A549 (cell line): ENCODE measurements around the gene DNAJC22. TPM values are rescaled to one million over a fixed set of nuclear protein-coding genes. Genes with fewer than 3 reads are reported as not detected.

Experiments
- ATAC-seq, 2 experiments: fragments of 200-7000 bp in 1 of 2; fragments of >200 bp in 1 of 2; cut with Nextera tagmentation in 1 of 2; cut with Tn5 transposase in 1 of 2; 3 replicates each; pipeline versions ENCODE4 v1.8.0 to v1.9.1; 2018 to 2020; ENCODE audit warnings: mild to moderate bottlenecking in 1 of 2, moderate library complexity in 1 of 2
- CTCF ChIA-PET: fragments of 300-600 bp; sonication (Branson Sonifier 250); formaldehyde crosslinking; extraction: SDS; loops from one replicate; lab custom pipeline; 2021; ENCODE audit warnings: antibody characterized with exemption, inconsistent platforms; lab: Yijun Ruan, JAX
- POLR2A ChIA-PET: fragments of 350-600 bp; formaldehyde crosslinking; extraction: SDS; loops from one replicate; lab custom pipeline; 2021; ENCODE audit warnings: antibody characterized with exemption, inconsistent platforms; lab: Yijun Ruan, JAX
- DNase-seq, 2 experiments: peaks; one replicate each; pipeline versions ENCODE4 v3.0.0 to v3.0.0-alpha.2; 2011 to 2016; ENCODE audit warnings: low read depth in 1 of 2, low spot score in 1 of 2
- FAIRE-seq: peaks from 2 replicates; lab custom pipeline; 2011; peaks lifted over from hg19 to GRCh38; lab: Jason Lieb, UNC
- H3K27ac ChIP-seq, 2 experiments: fragments of >200 bp; sonication (Bioruptor Twin); formaldehyde crosslinking; 3 replicates each; pipeline ENCODE4 v1.5.1; 2016 to 2017
- H3K4me1 ChIP-seq: fragments of >200 bp; sonication (Bioruptor Twin); formaldehyde crosslinking; 3 replicates; pipeline ENCODE4 v1.6.1; 2016
- H3K4me2 ChIP-seq: fragments of >200 bp; sonication (Bioruptor Twin); formaldehyde crosslinking; 3 replicates; pipeline ENCODE4 v1.6.1; 2016
- H3K4me3 ChIP-seq: fragments of >200 bp; sonication (Bioruptor Twin); formaldehyde crosslinking; 3 replicates; pipeline ENCODE4 v1.5.1; 2016
- H3K9me3 ChIP-seq: fragments of >200 bp; sonication (Bioruptor Twin); formaldehyde crosslinking; 3 replicates; pipeline ENCODE4 v1.6.1; 2016
- CBX2 ChIP-seq: fragments of 200-600 bp; sonication (generic); IDR thresholded peaks from 2 replicates; pipeline ENCODE4 v1.6.1; 2016; ENCODE audit warnings: low read depth, mild to moderate bottlenecking, borderline replicate concordance
- CBX8 ChIP-seq: fragments of 200-600 bp; sonication (generic); IDR thresholded peaks from 2 replicates; pipeline ENCODE4 v1.6.1; 2016
- CHD2 ChIP-seq: fragments of 150-350 bp; IDR thresholded peaks from 2 replicates; pipeline ENCODE4 v1.6.1; 2014; ENCODE audit warnings: low read length; ENCODE audit not compliant: partially characterized antibody
- CHD4 ChIP-seq: fragments of 200-600 bp; sonication (generic); IDR thresholded peaks from 2 replicates; pipeline ENCODE4 v1.6.1; 2016; ENCODE audit warnings: antibody characterized with exemption, mild to moderate bottlenecking, borderline replicate concordance
- CTCF ChIP-seq: fragments of >200 bp; sonication (Bioruptor Twin); formaldehyde crosslinking; IDR thresholded peaks from 3 replicates; pipeline ENCODE4 v1.5.1; 2016
- FOSB ChIP-seq: fragments of 250-450 bp; sonication (Bioruptor Pico); IDR thresholded peaks from 2 replicates; pipeline ENCODE4 v1.5.0; 2020; ENCODE audit warnings: mild to moderate bottlenecking, moderate library complexity
- HDAC2 ChIP-seq: fragments of 200-600 bp; sonication (generic); IDR thresholded peaks from 2 replicates; pipeline ENCODE4 v1.6.1; 2016
- HES2 ChIP-seq: fragments of >200 bp; sonication (Bioruptor Twin); formaldehyde crosslinking; IDR thresholded peaks from 2 replicates; pipeline ENCODE4 v1.6.1; 2016
- HEYL ChIP-seq: fragments of 250-450 bp; sonication (Bioruptor Pico); IDR thresholded peaks from 2 replicates; pipeline ENCODE4 v1.8.0; 2021; ENCODE audit warnings: mild to moderate bottlenecking, moderate library complexity
- HOXA7 ChIP-seq: fragments of 250-450 bp; sonication (Bioruptor Pico); IDR thresholded peaks from 2 replicates; pipeline ENCODE4 v1.5.0; 2020; ENCODE audit warnings: mild to moderate bottlenecking, moderate library complexity
- JUN ChIP-seq, 2 experiments: fragments of >200 bp; sonication (Bioruptor Twin); formaldehyde crosslinking; IDR thresholded peaks; 2 replicates in 1 of 2; 3 replicates in 1 of 2; pipeline ENCODE4 v1.6.1; 2016 to 2017
- KDM1A ChIP-seq: fragments of 200-600 bp; sonication (generic); IDR thresholded peaks from 2 replicates; pipeline ENCODE4 v1.6.1; 2016; ENCODE audit warnings: low read depth, mild to moderate bottlenecking
- KDM5A ChIP-seq: fragments of 200-600 bp; sonication (generic); IDR thresholded peaks from 2 replicates; pipeline ENCODE4 v1.6.1; 2016; ENCODE audit warnings: antibody characterized with exemption, mild to moderate bottlenecking
- NR3C1 ChIP-seq: fragments of >200 bp; sonication (Bioruptor Twin); formaldehyde crosslinking; IDR thresholded peaks from 3 replicates; pipeline ENCODE4 v1.6.1; 2017
- PHF8 ChIP-seq: fragments of 200-600 bp; sonication (generic); IDR thresholded peaks from 2 replicates; pipeline ENCODE4 v1.6.1; 2016; ENCODE audit warnings: low read depth, mild to moderate bottlenecking, antibody characterized with exemption, moderate library complexity, borderline replicate concordance
- POLR2A ChIP-seq: IDR thresholded peaks from 2 replicates; pipeline ENCODE4 v1.6.1; 2012; ENCODE audit warnings: mild to moderate bottlenecking, low read length
- POLR2AphosphoS2 ChIP-seq: conservative IDR thresholded peaks from 2 replicates; pipeline ENCODE4 v1.6.1; 2012; ENCODE audit warnings: low read length, improper control_type of control experiment, inconsistent platforms
- ZNF302 ChIP-seq: fragments of 250-450 bp; sonication (Bioruptor Pico); IDR thresholded peaks from 2 replicates; pipeline ENCODE4 v1.9.0; 2021; ENCODE audit warnings: inconsistent platforms, mild to moderate bottlenecking, moderate library complexity
- WGBS: methylation state at CpG from one replicate; pipeline ENCODE4 v1.1.6; 2017; ENCODE audit errors: missing lambda C conversion rate; 5-methylcytosine and 5-hydroxymethylcytosine counted together
- polyA plus RNA-seq, 4 experiments: library from polyadenylated mRNA; depleted of rRNA in 3 of 4; stranded (reverse); fragments of >200 nt; fragmentation: RNase III in 1 of 4; extraction: RNeasy Plus Mini Kit Qiagen cat#74134 plus additional on column Dnase treatment in 1 of 4; gene quantifications; 2 replicates in 3 of 4; 3 replicates in 1 of 4; pipeline ENCODE4 v1.2.3, GENCODE V29; 2011 to 2017

DNAJC22 gene
- polyA plus RNA-seq, 2 of the 4 experiments (the other 2 are of a cell fraction): 22.6 to 35.5 TPM

DNA sequence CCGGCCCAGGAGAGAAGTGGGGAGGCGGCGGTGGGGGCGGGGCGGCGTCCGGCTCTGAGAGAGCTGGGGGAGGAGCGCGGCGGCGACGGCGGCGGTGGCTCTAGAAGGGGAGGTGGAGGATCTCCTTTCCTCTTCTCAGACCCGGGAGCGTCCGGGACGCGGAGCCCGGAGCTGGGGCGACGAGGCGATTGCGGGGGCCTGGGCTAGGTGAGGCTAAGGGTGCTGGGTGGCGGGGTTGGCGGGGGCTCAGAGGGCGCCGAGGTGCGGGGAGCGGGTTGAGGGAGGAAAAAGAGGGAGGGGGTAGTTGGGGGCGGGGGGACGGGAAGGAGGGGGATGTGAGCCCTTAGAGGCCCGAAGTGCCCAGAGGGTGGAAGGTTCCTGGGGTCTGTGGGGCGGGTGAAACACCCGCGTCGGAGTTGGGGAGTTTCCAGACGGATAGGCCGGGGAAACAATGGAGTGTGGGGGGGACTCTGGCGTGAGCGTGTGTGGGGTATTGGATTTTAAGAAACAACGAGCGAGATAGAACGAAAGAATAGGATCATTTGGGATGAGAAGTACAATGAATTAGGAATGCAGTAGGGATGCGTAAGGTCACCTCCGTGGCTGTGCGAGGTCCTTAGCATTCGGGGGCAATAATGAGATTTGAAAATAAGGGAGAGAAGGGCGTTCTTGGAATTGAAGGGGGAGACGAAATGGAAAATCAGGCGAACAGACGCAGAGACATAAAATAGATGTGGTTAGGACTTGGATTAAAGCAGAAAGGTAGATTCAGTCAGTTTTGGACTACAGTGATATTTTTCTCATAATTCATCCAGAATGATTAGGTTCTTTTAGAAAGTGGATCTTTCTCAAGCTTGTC lies 20.9 kb downstream of the DNAJC22 start, which contains the start of gene SPATS2:
Gene SPATS2, plus strand, starts transcription at position 82 of the 859 bp plus-strand sequence. CDS start 93,551 bp downstream, outside the sequence.
- CTCF ChIA-PET: interaction anchor here (0.6 to 14.5 kb wide), 13 partner anchors 9 to 187 kb away, joined by 3 to 484 read pairs (median 4); partner anchors contain the start of gene DNAJC22
- POLR2A ChIA-PET: interaction anchor here (0.5 to 2.0 kb wide), 32 partner anchors 10 to 374 kb away, joined by 3 to 30 read pairs (median 5); partner anchors contain the start of genes KCNH3, MCRS1, TMBIM6 and TROAP
- FAIRE-seq (no peak), ATAC-seq (peak in 1 of 2 experiments; percentile 19; a peak in 5 of 6 replicates), DNase-seq (peak in 1 of 2 experiments; percentile 26)
- H3K4me1 ChIP-seq: peaks cover 36% of the 10 kb centered on the region
- H3K9me3 ChIP-seq: no peaks in the 10 kb centered on the region
- peak within 1 kb of the TSS; percentile 86 for H3K4me2 ChIP-seq
- WGBS: under 1% methylated on average over 24 of the region's 52 CpGs
- H3K4me3 ChIP-seq: peak within 1 kb of the TSS; percentile 86
- TF ChIP-seq HES2 (no peak), CBX2 (no peak), POLR2A (peak; percentile 48), POLR2AphosphoS2 (no peak), JUN (IDR thresholded peaks at IDR 0.05) (peak; percentile 25 to 43; a peak in 2 of 5 replicates), CHD2 (peak; percentile 36), ZNF302 (no peak), CBX8 (no peak), HEYL (no peak), FOSB (CRISPR knock-in tag) (no peak), CHD4 (no peak)
- H3K27ac ChIP-seq: peak within 1 kb of the TSS; percentile 95 to 96

- no peaks in the 10 kb centered on the region for H3K9me3 ChIP-seq
- H3K4me2 ChIP-seq: peak overlapping the region; percentile 78
- ATAC-seq (no peak), DNase-seq (no peak), FAIRE-seq (no peak)
- POLR2A ChIA-PET: no interaction called here
- no peak for TF ChIP-seq NR3C1
- TF ChIP-seq FOSB (CRISPR knock-in tag): 0 out of 2 replicates have a peak, but pooled peaks have one; percentile 62
- TF ChIP-seq HOXA7 (CRISPR knock-in tag): no peak
- TF ChIP-seq HDAC2: no peak
- no peak for TF ChIP-seq KDM1A
- H3K27ac ChIP-seq: peak overlapping the region; percentile 95 to 96
- H3K4me3 ChIP-seq: peak overlapping the region; percentile 86
- CTCF ChIA-PET: interaction anchor here (0.7 to 14.5 kb wide), 5 partner anchors 11 to 186 kb away, joined by 3 to 194 read pairs (median 3); partner anchors contain the start of gene DNAJC22
- peaks cover 36% of the 10 kb centered on the region for H3K4me1 ChIP-seq
- WGBS: 2% methylated on average over 3 of the region's 3 CpGs
Observed at GRCh38 chr12:49368240-49368600, 21.5 kb downstream of the DNAJC22 start.

DNA sequence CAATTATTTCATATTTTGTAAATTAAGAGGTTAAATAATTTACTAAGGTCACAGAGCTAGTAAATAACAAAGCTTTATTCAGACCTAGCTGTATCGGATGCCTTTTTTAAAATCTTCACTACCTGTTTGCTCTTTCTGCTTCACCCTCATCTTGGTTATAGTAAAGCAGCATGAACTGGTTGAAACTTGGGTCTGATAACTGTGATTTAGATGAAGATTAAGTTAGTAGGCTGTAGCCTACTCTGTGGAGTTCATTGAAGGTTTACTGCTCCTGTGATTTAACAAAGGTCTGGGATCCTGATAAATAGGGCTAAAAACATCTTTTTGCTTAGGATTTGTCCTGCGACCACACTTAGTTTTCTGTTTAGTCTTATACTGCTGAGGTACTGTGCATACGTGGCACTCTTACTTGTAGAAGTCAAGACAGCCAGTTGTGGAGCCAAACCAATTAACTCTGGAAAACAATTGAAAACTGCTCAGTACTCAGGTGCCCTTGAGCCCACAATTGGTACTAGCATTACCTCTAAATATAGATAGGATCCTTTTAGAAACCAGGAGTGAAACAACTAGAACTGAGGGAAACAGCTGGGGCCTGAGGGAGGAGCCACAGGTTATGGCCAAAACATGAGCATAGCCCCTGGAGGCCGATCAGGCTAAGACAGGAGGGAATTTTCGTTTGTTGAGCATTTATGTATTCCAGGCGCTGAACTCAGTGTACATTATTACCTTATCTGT lies 22.9 kb downstream of the DNAJC22 start:
- no peak for FAIRE-seq

More for the DNA sequence above, 22.9 kb downstream of the DNAJC22 start:
- POLR2A ChIA-PET: no interaction called here
- no peaks in the 10 kb centered on the region for H3K9me3 ChIP-seq
- peak; percentile 74 to 76 for DNase-seq
- TF ChIP-seq CTCF (peak; percentile 16; the same call in 1 of the 3 replicates), PHF8 (no peak), KDM1A (no peak), KDM5A (no peak), POLR2A (no peak)
- CTCF ChIA-PET: interaction anchor here (0.5 to 3.4 kb wide), 8 partner anchors 9 to 262 kb away, joined by 3 to 29 read pairs (median 4); no protein-coding TSS in a partner anchor
- H3K27ac ChIP-seq: peak overlapping the region; percentile 95 to 96; a peak in 5 of 6 replicates
- peak overlapping the region; percentile 86 for H3K4me3 ChIP-seq
- peak; percentile 45 to 57; a peak in 4 of 6 replicates for ATAC-seq
- peaks cover 36% of the 10 kb centered on the region for H3K4me1 ChIP-seq
- peak overlapping the region; percentile 78 for H3K4me2 ChIP-seq
- WGBS: 29% methylated on average over 6 of the region's 6 CpGs
